Breast epithelium (tissue), 4 donors: ENCODE results near the gene VPS13D. TPM values are rescaled to one million over a fixed set of nuclear protein-coding genes. Genes with fewer than 3 reads are reported as not detected.
A peak's percentile ranks its signal among the peaks of the same experiment; 100 is the strongest.

Experiments used
- DNase-seq, 2 donors: peaks; one replicate each; pipeline ENCODE4 v3.0.0-alpha.2; 2019; ENCODE audit warnings: low spot score in 2 of 2
- H3K27ac ChIP-seq, 2 donors: fragments of 200-600 bp; sonication (generic) in 1 of 2; one replicate each; pipeline ENCODE4 v1.5.1; 2016 to 2019; ENCODE audit warnings: mild to moderate bottlenecking in 1 of 2
- H3K27me3 ChIP-seq, 2 donors: fragments of 200-600 bp; sonication (generic) in 1 of 2; one replicate each; pipeline versions ENCODE4 v1.5.1 to v1.6.0; 2017 to 2019; ENCODE audit warnings: control low read depth in 1 of 2, mild to moderate bottlenecking in 1 of 2
- H3K36me3 ChIP-seq: fragments of 200-600 bp; one replicate; pipeline ENCODE4 v1.5.1; 2019
- H3K4me1 ChIP-seq, 2 donors: fragments of 200-600 bp; sonication (generic); one replicate each; pipeline ENCODE4 v1.5.1; 2016 to 2019; ENCODE audit warnings: control low read depth in 1 of 2
- H3K4me3 ChIP-seq, 3 donors: fragments of 200-600 bp; sonication (generic); 1 replicate in 2 of 3; 2 replicates in 1 of 3; pipeline ENCODE4 v1.5.1; 2016 to 2019; ENCODE audit warnings: mild to moderate bottlenecking in 3 of 3, moderate library complexity in 2 of 3
- H3K9me3 ChIP-seq, 2 donors: fragments of 200-600 bp; sonication (generic) in 1 of 2; one replicate each; pipeline ENCODE4 v1.5.1; 2016 to 2019; ENCODE audit warnings: control low read depth in 1 of 2
- POLR2A ChIP-seq: fragments of 450-650 bp; IDR thresholded peaks from one replicate; pipeline ENCODE4 v1.6.1; 2016; ENCODE audit warnings: antibody characterized with exemption, mild to moderate bottlenecking, moderate library complexity
- POLR2AphosphoS5 ChIP-seq, 3 donors: sonication (generic); formaldehyde crosslinking; IDR thresholded peaks; one replicate each; pipeline ENCODE4 v1.6.1; 2017; ENCODE audit warnings: antibody characterized with exemption in 3 of 3
- intact Hi-C: fragments of 100-400 bp; cut with DNase I; formaldehyde crosslinking; loops from one replicate; pipeline ENCODE4 v1.15.1; 2023; ENCODE audit warnings: low total_unique reads
- total RNA-seq, 3 donors: library from RNA; depleted of rRNA; stranded (reverse); fragments of >200 nt; gene quantifications; one replicate each; pipeline ENCODE4 v1.1.0, GENCODE V29; 2016
- TF ChIP-seq, protein P1 (sequence below), 3 donors: fragments of 450-650 bp; IDR thresholded peaks; one replicate each; pipeline ENCODE4 v1.5.1; 2016 to 2017; ENCODE audit warnings: antibody characterized with exemption in 3 of 3, mild to moderate bottlenecking in 3 of 3, moderate library complexity in 3 of 3

The VPS13D gene
- total RNA-seq, 3 donors from 2014 or later, result 73.9 to 115 (median 96.4) TPM

DNA sequence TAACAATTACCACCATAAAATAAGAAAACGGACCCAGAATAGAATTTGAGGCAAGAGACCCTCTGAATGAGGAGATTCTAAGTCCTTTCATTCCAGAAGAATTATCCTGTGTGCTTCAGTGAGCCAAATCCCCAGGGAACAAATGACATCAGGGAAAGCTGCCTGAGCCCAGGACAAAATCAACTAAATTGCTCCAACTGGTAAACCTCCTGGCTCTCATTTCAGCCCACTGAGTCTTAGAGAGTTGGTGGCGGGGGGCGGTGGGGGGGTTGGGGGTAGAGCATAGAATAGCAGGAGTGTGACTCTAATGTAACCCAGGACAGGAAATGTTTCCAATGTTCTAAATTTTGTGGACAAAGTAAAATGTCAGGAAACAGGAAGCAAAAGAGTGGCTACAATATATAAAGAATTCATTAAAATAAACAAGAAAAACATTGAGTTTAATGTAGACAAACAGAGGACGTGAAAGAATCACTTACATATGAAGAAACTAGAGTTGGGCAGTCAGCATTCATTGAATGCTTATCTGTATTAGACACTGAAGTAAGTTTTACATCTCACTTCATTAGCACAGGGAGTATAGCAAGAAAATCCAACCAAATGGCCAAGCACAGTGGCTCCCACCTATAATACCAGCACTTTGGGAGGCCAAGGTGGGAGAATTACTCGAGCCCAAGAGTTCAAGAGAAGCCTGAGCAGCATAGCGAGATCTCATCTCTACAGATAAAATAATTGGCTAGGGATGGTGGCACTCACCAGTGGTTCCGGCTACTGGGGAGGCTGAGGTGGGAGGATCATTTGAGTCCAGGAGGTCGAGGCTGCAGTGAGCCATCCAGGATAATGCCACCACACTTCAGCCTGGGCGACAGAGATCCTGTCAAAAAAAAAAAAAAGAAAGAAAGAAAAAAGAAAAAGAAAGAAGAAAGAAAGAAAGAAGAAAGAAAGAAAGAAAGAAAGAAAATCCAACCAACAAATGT lies 313.1 kb downstream of the VPS13D start:
- H3K4me3 ChIP-seq, result no peak overlapping the region
- H3K27me3 ChIP-seq, result no peaks in the 10 kb centered on the region
- no peak overlapping the region for H3K27ac ChIP-seq
- peaks cover 7 to 8% of the 10 kb centered on the region in 2 donors for H3K4me1 ChIP-seq
- no peak for DNase-seq
- no peaks in the 10 kb centered on the region for H3K9me3 ChIP-seq
- intact Hi-C loops, result no loop called here
- TF ChIP-seq POLR2A (no peak), POLR2AphosphoS5 (IDR thresholded peaks at IDR 0.05) (no peak)
- TF ChIP-seq, protein P1, sequence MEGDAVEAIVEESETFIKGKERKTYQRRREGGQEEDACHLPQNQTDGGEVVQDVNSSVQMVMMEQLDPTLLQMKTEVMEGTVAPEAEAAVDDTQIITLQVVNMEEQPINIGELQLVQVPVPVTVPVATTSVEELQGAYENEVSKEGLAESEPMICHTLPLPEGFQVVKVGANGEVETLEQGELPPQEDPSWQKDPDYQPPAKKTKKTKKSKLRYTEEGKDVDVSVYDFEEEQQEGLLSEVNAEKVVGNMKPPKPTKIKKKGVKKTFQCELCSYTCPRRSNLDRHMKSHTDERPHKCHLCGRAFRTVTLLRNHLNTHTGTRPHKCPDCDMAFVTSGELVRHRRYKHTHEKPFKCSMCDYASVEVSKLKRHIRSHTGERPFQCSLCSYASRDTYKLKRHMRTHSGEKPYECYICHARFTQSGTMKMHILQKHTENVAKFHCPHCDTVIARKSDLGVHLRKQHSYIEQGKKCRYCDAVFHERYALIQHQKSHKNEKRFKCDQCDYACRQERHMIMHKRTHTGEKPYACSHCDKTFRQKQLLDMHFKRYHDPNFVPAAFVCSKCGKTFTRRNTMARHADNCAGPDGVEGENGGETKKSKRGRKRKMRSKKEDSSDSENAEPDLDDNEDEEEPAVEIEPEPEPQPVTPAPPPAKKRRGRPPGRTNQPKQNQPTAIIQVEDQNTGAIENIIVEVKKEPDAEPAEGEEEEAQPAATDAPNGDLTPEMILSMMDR (IDR thresholded peaks at IDR 0.05), result no peak
- H3K36me3 ChIP-seq, result no peaks in the 10 kb centered on the region

DNA sequence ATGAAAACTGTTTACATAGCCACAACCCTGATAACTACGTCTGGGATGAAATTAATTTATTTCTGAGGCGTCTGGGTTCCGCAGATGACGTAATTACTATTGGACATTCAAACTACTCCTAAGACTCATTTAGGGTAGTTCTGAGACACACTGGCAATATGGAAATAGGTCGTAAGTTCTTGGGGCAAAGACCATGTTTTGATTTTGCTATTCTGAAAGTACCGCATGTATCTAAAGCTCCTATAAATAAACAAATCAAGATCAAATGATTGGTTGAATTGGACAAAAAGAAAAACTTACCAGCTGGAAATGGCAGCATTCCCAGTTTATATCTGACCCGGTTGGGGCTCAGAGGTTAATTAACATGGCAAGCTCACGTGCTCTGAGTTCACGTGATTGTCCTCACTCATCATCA lies 313.9 kb downstream of the VPS13D start:
- no peak for DNase-seq
- H3K27me3 ChIP-seq, result no peaks in the 10 kb centered on the region
- H3K27ac ChIP-seq, result no peak overlapping the region
- no peaks in the 10 kb centered on the region for H3K36me3 ChIP-seq
- H3K9me3 ChIP-seq, result no peaks in the 10 kb centered on the region
- intact Hi-C loops, result no loop called here
- no peak for TF ChIP-seq POLR2AphosphoS5 (IDR thresholded peaks at IDR 0.05)
- peaks cover 7 to 8% of the 10 kb centered on the region in 2 donors for H3K4me1 ChIP-seq
- no peak overlapping the region for H3K4me3 ChIP-seq

DNA sequence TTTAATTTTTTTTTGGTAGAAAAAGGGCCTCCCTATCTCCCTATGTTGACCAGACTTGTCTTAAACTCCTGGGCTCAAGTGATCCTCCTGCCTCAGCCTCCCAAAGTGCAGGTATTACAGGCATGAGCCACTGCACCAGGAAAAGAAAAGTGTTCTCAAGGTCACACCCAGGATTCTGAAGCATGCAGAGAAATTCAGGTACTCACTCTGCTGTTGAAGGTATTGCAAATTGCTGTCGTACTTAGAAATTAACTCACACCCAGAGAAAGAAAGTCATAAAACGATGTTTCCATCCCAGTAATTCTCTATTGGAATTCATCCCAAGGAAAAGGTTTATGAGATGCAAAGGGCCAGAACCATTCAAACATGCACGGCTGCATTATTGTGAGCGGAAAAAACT lies 314.5 kb downstream of the VPS13D start:
- H3K9me3 ChIP-seq, result no peaks in the 10 kb centered on the region
- H3K36me3 ChIP-seq, result no peaks in the 10 kb centered on the region
- TF ChIP-seq POLR2AphosphoS5 (IDR thresholded peaks at IDR 0.05) (no peak), POLR2A (no peak)
- TF ChIP-seq, protein P1 (IDR thresholded peaks at IDR 0.05), result no peak
- no peak overlapping the region for H3K4me3 ChIP-seq
- no peaks in the 10 kb centered on the region for H3K27me3 ChIP-seq
- no peak for DNase-seq
- H3K4me1 ChIP-seq, result peaks cover 10 to 13% of the 10 kb centered on the region in 2 donors
- H3K27ac ChIP-seq, result no peak overlapping the region
- intact Hi-C loops, result no loop called here

DNA sequence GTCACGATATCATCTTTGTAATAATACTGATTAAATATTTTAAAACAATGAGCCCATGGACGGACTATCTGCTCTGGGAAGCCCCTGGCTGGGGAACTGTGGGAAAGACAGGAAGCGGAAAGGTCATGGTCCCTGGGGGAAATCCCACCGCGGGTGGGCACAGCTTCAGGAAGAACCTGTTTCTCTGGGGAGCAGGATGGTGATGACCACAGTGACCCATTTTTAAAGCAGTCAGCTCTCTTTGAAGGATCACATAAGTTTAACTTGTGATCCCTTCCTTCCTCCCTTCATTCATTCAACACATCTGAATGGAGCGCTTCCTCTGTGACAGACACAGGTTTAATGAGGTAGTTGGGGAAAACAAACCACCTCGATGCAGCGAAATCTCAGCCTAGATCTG lies 315.2 kb downstream of the VPS13D start:
- intact Hi-C loops, result loop anchor here (5.0 kb wide), 1 partner anchor 72 kb away; the partner anchor contains the start of gene DHRS3
- TF ChIP-seq, protein P1 (IDR thresholded peaks at IDR 0.05), result no peak
- TF ChIP-seq POLR2A (no peak), POLR2AphosphoS5 (IDR thresholded peaks at IDR 0.05) (no peak)
- H3K27ac ChIP-seq, result no peak overlapping the region

DNA sequence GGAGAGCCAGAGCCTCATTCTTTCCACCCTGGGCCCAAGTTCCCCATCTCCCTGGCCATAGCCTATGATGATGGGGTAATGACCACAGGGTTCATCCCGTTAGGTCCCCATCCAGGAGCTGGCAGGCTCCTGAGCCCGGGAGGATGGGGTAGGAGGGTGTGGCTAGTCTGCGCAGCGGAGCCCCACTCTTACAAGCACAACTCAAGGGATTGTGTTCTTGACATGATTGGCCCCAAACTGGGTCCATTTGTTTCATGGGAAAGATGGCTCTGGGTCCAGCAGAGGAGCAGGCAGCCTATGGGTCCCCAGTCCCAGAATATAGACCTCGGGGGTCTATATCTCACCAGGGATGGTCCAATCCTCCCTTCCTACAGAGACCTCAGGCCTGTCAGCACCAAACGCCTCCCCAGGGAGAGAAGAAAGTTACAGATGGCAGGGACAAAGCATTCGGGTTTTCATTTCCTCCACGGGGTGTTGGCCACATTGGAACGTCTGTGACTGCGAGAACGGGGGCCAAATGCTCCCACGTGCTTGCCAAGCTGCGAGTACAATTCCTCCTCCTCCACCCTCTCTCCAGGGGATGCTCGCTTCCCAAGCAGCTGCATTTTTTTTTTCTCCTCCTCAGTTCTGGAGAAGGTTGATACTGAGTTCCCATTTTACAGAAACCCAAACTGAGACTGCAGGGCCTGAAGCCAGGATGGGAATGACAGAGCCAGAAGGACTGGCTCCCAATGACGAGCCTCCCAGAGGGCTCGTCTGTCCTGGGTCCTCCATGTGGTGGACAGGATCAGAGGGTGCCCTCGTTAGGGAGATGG lies 317.1 kb downstream of the VPS13D start:
- Histone ChIP-seq H3K36me3 (no peaks in the 10 kb centered on the region), H3K27ac (peak overlapping the region; percentile 83 to 89)

More for the DNA sequence above, 315.2 kb downstream of the VPS13D start:
- H3K36me3 ChIP-seq, result no peaks in the 10 kb centered on the region
- peaks cover 14% of the 10 kb centered on the region in 2 donors for H3K4me1 ChIP-seq
- H3K9me3 ChIP-seq, result no peaks in the 10 kb centered on the region
- no peak for DNase-seq
- H3K27me3 ChIP-seq, result no peaks in the 10 kb centered on the region
- no peak overlapping the region for H3K4me3 ChIP-seq

More for the DNA sequence above, 317.1 kb downstream of the VPS13D start:
- DNase-seq, result peak in 1 of 2 donors; percentile 50
- no peaks in the 10 kb centered on the region for H3K27me3 ChIP-seq
- intact Hi-C loops, result loop anchor here (5.0 kb wide), 1 partner anchor 70 kb away; the partner anchor contains the start of gene DHRS3
- no peak overlapping the region for H3K4me3 ChIP-seq
- no peaks in the 10 kb centered on the region for H3K9me3 ChIP-seq
- TF ChIP-seq POLR2A, result no peak
- TF ChIP-seq, protein P1 (IDR thresholded peaks at IDR 0.05), result no peak
- no peak for TF ChIP-seq POLR2AphosphoS5 (IDR thresholded peaks at IDR 0.05)
- peaks cover 7 to 14% of the 10 kb centered on the region in 2 donors for H3K4me1 ChIP-seq
